ENCODE data around the gene SOX13. TPM values are rescaled to one million over a fixed set of nuclear protein-coding genes. Genes with fewer than 3 reads are reported as not detected.

The SOX13 gene
- total RNA-seq, 2 experiments from 2014 or later, result 0.73 to 1.1 TPM

DNA sequence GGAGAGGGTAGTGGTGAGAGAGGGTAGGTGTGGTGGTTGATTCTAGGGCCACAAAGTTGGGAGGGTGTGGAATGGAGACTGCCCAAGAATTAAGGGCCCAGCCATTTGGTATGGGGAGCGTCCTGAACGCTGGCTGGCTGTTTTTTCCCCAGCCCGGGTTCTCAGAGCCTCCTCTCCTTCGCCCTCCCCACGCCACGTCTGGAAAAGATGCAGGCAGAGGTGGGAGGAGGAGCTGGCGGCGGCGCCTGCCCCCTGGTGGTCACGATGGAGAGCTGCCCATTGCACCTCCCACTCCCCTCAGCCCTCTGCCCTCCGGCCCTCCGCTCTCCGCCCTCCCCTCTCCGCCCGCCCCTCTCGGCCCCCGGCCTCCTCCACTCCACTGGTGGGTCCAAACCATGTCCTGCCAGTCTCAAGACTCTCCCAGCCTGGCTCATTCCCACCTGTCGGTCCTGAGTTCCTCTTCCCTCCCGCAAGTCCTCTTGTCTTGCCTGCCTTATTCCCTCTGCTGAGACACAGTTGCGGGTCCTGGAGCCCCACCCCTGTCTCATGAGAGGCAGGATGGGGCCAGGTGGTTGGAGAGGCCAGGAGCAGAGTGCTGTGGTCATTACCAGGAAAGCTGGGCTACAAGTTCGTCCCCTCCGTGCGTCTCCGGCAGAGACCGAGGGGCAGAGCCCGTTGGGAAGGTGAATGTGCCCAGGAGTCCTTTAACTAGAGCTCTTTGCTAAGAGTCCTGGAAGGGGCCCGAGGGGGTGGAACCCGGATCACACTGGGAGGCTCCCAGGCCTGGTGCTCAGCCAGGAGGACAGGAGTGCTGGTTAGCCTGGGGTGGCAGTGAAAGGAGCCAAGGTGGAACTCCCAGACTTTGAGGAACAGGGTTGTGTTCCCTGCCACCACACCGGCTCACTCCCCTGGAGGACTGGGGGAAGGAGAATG is 56.3 kb downstream of the SOX13 start:
- no peak overlapping the region for H3K4me3 Mint-ChIP-seq
- CTCF ChIA-PET, result interaction anchor here (0.5 to 4.9 kb wide), 40 partner anchors 8 to 980 kb away, joined by 3 to 25 read pairs (median 3); partner anchors contain the start of gene SNRPE
- intact Hi-C loops (cut with DNase I, micrococcal nuclease), result loop anchor here (1.0 to 5.0 kb wide), 4 partner anchors 258 to 862 kb away; partner anchors contain the start of genes SNRPE (in 2 of the 2) and ATP2B4 (in 1 of the 2)
- no peak overlapping the region for H3K27ac Mint-ChIP-seq
- H3K9me3 Mint-ChIP-seq (ENCODE audit: low read depth), result no peaks in the 10 kb centered on the region
- no peaks in the 10 kb centered on the region for H3K36me3 Mint-ChIP-seq (ENCODE audit: low read depth)
- ATAC-seq (peak; percentile 88), DNase-seq (peak; percentile 82)
- no peaks in the 10 kb centered on the region for H3K27me3 Mint-ChIP-seq
- peaks cover 5% of the 10 kb centered on the region for H3K4me1 Mint-ChIP-seq
- POLR2A ChIA-PET, result interaction anchor here (0.5 to 0.6 kb wide), 2 partner anchors 14 to 435 kb away, joined by 4 to 12 read pairs; no protein-coding TSS in a partner anchor

DNA sequence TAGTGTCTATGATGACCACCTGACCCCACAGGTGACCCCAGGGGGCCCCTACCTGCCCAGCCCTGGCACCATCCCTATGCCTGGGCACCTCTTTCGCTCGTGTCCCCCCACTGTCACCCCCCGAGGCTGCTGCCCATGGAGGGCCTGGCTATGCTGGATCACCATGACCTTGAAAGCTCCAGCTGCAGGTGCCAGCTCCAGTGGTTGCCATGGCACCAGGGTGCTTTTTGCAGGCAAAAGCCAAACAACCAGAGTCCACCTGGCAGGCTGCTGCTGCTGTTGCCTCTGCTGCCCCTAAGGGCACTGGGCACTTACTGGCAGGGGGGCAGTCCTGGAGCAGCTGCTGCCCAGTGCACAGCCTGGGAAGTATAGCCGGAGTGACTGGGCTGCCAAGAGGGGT is 57.3 kb downstream of the SOX13 start:
- Mint-ChIP-seq H3K4me1 (peaks cover 5% of the 10 kb centered on the region), H3K27ac (no peak overlapping the region), H3K4me3 (no peak overlapping the region), H3K27me3 (no peaks in the 10 kb centered on the region), H3K36me3 (ENCODE audit: low read depth) (no peaks in the 10 kb centered on the region), H3K9me3 (ENCODE audit: low read depth) (no peaks in the 10 kb centered on the region)
- ChIA-PET CTCF (interaction anchor here (0.6 to 4.9 kb wide), 6 partner anchors 129 to 892 kb away, joined by 3 to 25 read pairs (median 13); partner anchors contain the start of gene SNRPE), POLR2A (no interaction called here)
- no peak for DNase-seq
- ATAC-seq, result no peak
- intact Hi-C loops (cut with DNase I, micrococcal nuclease), result no loop called here

DNA sequence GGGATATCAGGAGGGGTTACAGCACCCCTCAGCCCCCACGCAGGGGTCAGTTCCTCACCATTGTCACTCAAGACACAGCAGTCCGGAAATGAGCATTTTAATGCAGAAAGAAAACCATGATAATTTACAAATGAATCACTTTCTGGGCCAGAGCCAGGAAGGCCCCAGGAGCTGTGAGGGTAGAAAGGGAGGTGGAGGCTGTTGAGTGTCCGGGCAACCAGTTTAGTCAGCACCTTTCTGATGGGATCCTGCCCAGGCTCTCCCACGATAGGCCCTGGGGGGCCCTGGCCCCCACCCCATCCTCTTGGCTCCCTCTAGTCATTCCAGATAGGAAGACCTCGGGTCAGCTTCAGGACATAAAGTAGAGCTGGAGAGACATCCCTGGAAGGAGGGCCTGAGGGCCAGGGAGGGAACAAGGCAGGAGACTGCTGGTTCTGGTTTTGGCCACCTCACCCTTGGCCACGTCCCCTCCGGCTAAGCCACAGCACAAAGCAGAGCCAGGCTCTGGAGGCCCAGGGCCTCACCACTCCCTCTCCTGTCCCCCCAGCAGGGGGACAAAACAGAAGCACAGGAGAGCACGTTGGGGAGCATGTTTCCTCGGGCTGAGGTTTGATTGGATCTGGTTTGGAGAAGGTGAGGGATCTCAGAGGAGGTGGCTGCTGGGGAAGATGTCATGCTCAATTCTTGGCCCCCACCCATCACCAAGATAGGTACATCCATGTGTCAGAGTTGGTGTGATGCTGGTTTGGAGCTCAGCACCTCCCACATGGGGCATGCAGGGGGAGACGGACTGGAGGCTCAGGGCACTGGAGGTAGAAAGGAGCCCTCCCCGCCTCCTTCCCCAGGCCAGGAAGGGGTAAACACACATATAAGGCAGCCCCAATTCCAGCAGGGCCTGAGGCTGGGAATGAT is 58.3 kb downstream of the SOX13 start:
- no peak for DNase-seq
- Mint-ChIP-seq H3K27me3 (no peaks in the 10 kb centered on the region), H3K4me1 (peaks cover 5% of the 10 kb centered on the region), H3K36me3 (ENCODE audit: low read depth) (no peaks in the 10 kb centered on the region), H3K9me3 (ENCODE audit: low read depth) (no peaks in the 10 kb centered on the region), H3K4me3 (no peak overlapping the region), H3K27ac (no peak overlapping the region)
- POLR2A ChIA-PET, result no interaction called here
- CTCF ChIA-PET, result interaction anchor here (1.9 to 4.9 kb wide), 3 partner anchors 258 to 271 kb away, joined by 4 to 25 read pairs (median 15); partner anchors contain the start of gene SNRPE
- ATAC-seq, result no peak
- intact Hi-C loops (cut with DNase I, micrococcal nuclease), result no loop called here

DNA sequence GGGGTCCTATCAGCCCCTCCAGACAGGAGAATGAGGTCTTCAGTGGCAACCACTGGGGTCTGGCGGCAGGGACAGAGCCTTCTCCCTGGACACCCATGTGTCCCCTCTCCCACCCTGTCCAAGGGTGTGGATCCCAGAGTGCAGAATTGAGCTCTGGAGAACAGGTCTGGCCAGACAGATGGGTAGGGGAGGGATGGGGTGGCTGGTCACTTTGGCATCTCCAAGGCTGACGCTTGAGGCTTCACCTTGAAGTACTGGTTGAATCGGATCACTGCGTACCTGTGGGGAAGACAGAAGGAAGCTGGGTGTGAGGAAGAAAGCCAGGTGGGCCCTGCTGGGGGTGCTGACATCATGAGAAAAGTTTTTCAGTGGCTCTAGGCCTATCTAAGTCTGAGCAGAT is 59.1 kb downstream of the SOX13 start:
- POLR2A ChIA-PET, result no interaction called here
- Mint-ChIP-seq H3K4me3 (no peak overlapping the region), H3K27ac (no peak overlapping the region), H3K4me1 (peaks cover 5% of the 10 kb centered on the region), H3K36me3 (ENCODE audit: low read depth) (no peaks in the 10 kb centered on the region), H3K9me3 (ENCODE audit: low read depth) (no peaks in the 10 kb centered on the region), H3K27me3 (no peaks in the 10 kb centered on the region)
- no peak for ATAC-seq
- DNase-seq, result no peak
- intact Hi-C loops (cut with DNase I, micrococcal nuclease), result no loop called here
- CTCF ChIA-PET, result interaction anchor here (0.5 to 4.9 kb wide), 3 partner anchors 258 to 295 kb away, joined by 3 to 25 read pairs (median 4); no protein-coding TSS in a partner anchor

DNA sequence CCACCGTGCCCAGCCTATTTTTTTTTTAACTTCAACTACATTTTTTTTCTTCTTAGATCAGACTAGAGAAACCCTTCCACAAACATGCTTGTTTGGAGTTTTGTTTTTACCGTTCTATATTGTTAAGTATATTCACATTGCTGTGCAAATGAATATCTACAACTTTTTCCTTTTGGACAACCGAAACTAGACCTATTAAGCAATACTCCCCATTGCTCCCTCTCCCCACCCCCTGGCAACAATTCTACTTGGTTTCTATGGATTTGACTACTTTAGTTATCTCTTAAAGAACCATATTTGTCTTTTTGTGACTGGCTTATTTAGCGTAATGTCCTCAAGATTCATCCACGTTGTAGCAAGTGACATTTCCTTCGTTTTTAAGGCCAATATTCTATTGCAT is 59.8 kb downstream of the SOX13 start:
- ATAC-seq (no peak), DNase-seq (no peak)
- CTCF ChIA-PET, result interaction anchor here (0.5 to 1.9 kb wide), 2 partner anchors 262 to 296 kb away, joined by 3 to 4 read pairs; no protein-coding TSS in a partner anchor
- no peak overlapping the region for H3K4me3 Mint-ChIP-seq
- H3K27me3 Mint-ChIP-seq, result no peaks in the 10 kb centered on the region
- H3K27ac Mint-ChIP-seq, result no peak overlapping the region
- H3K4me1 Mint-ChIP-seq, result peaks cover 5% of the 10 kb centered on the region
- intact Hi-C loops (cut with DNase I, micrococcal nuclease), result no loop called here
- H3K36me3 Mint-ChIP-seq (ENCODE audit: low read depth), result no peaks in the 10 kb centered on the region
- POLR2A ChIA-PET, result no interaction called here
- no peaks in the 10 kb centered on the region for H3K9me3 Mint-ChIP-seq (ENCODE audit: low read depth)

DNA sequence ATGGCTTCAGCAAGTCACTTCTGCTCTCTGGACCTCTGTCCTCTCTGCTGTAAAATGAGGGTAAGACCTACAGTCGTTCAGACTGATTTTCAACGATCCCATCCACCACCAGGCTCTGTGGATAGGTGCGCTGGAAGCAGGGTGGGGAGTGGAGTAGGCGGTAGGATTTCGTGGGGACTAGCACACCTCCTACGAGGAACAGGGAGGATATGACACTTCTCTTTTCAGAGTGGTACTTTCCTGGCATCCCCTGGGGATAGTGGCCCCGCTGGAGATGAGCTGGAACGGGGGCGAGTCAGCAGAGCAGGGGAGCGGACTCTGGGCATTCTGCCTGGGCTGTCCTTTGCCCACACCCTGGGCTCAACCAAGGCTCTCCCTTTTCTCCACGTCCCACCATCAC is 61.2 kb downstream of the SOX13 start:
- CTCF ChIA-PET, result interaction anchor here (0.6 kb wide), 1 partner anchor 87 kb away, joined by 3 read pairs; no protein-coding TSS in a partner anchor
- no peaks in the 10 kb centered on the region for H3K36me3 Mint-ChIP-seq (ENCODE audit: low read depth)
- POLR2A ChIA-PET, result no interaction called here
- H3K27me3 Mint-ChIP-seq, result no peaks in the 10 kb centered on the region
- no peak overlapping the region for H3K4me3 Mint-ChIP-seq
- no peak overlapping the region for H3K27ac Mint-ChIP-seq
- DNase-seq (no peak), ATAC-seq (no peak)
- intact Hi-C loops (cut with DNase I, micrococcal nuclease), result no loop called here
- peaks cover 3% of the 10 kb centered on the region for H3K4me1 Mint-ChIP-seq
- H3K9me3 Mint-ChIP-seq (ENCODE audit: low read depth), result no peaks in the 10 kb centered on the region

DNA sequence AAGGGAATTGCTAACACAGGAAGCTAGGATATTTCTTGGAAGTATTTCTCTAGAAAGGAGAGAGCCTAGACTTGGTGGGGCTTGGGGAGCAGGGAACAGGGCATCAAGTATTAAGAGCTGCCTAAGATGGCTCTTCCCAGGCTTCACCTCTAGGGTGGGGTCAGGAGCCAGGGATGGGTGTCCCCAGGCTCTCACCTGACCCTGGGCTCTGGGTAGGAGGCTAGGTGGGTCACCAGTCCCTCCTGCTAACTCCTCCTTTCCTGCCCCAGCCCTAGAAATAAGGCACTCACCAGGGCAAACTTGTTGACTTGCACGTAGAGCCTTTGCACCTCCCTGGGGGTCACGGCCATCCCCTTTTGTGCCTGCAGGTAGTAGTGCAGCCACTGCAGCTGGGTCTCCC is 63.9 kb downstream of the SOX13 start:
- Mint-ChIP-seq H3K36me3 (ENCODE audit: low read depth) (no peaks in the 10 kb centered on the region), H3K27me3 (no peaks in the 10 kb centered on the region), H3K4me1 (no peaks in the 10 kb centered on the region), H3K27ac (no peak overlapping the region), H3K4me3 (no peak overlapping the region), H3K9me3 (ENCODE audit: low read depth) (no peaks in the 10 kb centered on the region)
- ChIA-PET POLR2A (no interaction called here), CTCF (interaction anchor here (0.8 to 1.6 kb wide), 5 partner anchors 8 to 278 kb away, joined by 3 to 12 read pairs (median 3); partner anchors contain the start of gene ETNK2)
- ATAC-seq, result no peak
- DNase-seq, result no peak
- intact Hi-C loops (cut with DNase I, micrococcal nuclease), result no loop called here

DNA sequence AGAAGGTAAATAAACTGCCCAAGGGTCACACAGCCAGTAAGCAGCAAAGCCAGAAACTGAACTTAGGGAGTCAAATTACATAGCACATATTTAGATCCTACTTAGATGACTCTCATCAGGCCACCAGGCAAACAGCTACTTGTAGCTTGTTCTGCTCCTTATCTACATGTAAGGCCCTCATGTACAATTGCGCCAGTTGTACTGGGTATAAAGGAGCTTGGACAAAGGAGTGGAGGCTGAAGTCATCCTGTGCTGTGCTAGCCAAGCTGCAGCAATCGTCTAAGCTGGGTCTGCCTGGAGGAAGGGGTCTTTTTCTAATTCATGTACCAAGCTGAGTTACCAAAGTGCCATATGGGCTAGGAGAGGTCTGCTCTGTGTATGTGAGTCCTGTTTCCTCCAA is 66.2 kb downstream of the SOX13 start:
- H3K27me3 Mint-ChIP-seq, result no peaks in the 10 kb centered on the region
- H3K36me3 Mint-ChIP-seq (ENCODE audit: low read depth), result no peaks in the 10 kb centered on the region
- H3K4me3 Mint-ChIP-seq, result no peak overlapping the region
- intact Hi-C loops (cut with DNase I, micrococcal nuclease), result no loop called here
- CTCF ChIA-PET, result interaction anchor here (0.7 to 1.2 kb wide), 2 partner anchors 9 to 10 kb away, joined by 3 to 6 read pairs; no protein-coding TSS in a partner anchor
- DNase-seq (no peak), ATAC-seq (no peak)
- POLR2A ChIA-PET, result no interaction called here
- no peak overlapping the region for H3K27ac Mint-ChIP-seq
- H3K4me1 Mint-ChIP-seq, result no peaks in the 10 kb centered on the region
- no peaks in the 10 kb centered on the region for H3K9me3 Mint-ChIP-seq (ENCODE audit: low read depth)

DNA sequence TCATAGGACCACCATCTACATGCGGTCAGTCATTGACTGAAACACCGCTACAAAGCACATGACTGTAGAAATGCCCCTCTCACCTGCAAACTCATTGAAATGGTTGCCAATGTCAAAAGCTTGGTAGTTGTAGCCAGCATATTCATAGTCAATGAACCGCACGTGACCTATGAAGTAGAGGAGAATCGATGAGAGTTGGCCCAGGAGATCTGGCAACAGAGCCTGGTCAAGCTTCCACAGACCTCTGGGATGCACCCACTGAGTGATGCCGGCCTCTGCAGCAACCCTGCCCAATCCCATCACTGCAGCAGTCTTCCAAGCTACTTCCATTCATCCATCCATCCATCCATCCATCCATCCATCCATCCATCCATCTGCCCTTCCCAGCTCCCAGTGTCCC is 67.0 kb downstream of the SOX13 start:
- CTCF ChIA-PET, result no interaction called here
- no peak overlapping the region for H3K4me3 Mint-ChIP-seq
- intact Hi-C loops (cut with DNase I, micrococcal nuclease), result no loop called here
- POLR2A ChIA-PET, result no interaction called here
- H3K9me3 Mint-ChIP-seq (ENCODE audit: low read depth), result no peaks in the 10 kb centered on the region
- H3K27me3 Mint-ChIP-seq, result no peaks in the 10 kb centered on the region
- H3K27ac Mint-ChIP-seq, result no peak overlapping the region
- H3K4me1 Mint-ChIP-seq, result no peaks in the 10 kb centered on the region
- no peak for DNase-seq
- ATAC-seq, result no peak
- H3K36me3 Mint-ChIP-seq (ENCODE audit: low read depth), result no peaks in the 10 kb centered on the region

DNA sequence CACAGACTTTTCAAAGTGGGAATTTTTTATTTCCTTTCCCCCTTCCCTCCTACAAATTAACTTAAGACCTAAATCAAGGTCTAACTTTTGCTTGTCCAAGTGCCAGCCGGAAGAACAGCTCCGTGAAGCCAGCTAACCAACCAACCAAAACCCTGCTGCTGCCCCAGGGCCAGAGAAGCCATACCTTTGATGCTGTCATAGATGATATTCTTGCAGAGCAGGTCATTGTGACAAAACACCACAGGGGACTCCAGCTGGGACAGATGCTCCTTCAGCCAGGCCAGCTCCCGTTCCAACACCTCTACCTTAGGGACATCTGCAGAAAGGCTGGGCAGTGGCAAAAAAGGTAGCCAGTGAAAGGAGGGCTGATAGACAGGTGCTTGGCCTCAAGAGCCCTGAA is 68.2 kb downstream of the SOX13 start:
- POLR2A ChIA-PET, result no interaction called here
- DNase-seq (no peak), ATAC-seq (no peak)
- Mint-ChIP-seq H3K9me3 (ENCODE audit: low read depth) (no peaks in the 10 kb centered on the region), H3K27me3 (no peaks in the 10 kb centered on the region), H3K36me3 (ENCODE audit: low read depth) (no peaks in the 10 kb centered on the region), H3K27ac (no peak overlapping the region), H3K4me1 (no peaks in the 10 kb centered on the region), H3K4me3 (no peak overlapping the region)
- intact Hi-C loops (cut with DNase I, micrococcal nuclease), result no loop called here
- CTCF ChIA-PET, result interaction anchor here (0.7 to 1.4 kb wide), 4 partner anchors 13 to 258 kb away, joined by 3 to 10 read pairs (median 4); no protein-coding TSS in a partner anchor
